IPS-20b (cell line): Measurements from ENCODE around the gene PCDH17.

Source experiments
- H3K27ac ChIP-seq: one replicate; pipeline ENCODE4 v1.5.1; 2013; ENCODE audit warnings: low read length
- H3K27me3 ChIP-seq: 2 replicates; pipeline ENCODE4 v1.6.1; 2013; ENCODE audit warnings: mild to moderate bottlenecking, low read length, inconsistent platforms; ENCODE audit not compliant: insufficient read depth
- H3K36me3 ChIP-seq: 2 replicates; pipeline ENCODE4 v1.6.1; 2013; ENCODE audit warnings: low read depth, mild to moderate bottlenecking, inconsistent platforms, low read length, moderate library complexity; ENCODE audit not compliant: insufficient read depth
- H3K4me1 ChIP-seq: 2 replicates; pipeline ENCODE4 v1.6.1; 2013; ENCODE audit warnings: mild to moderate bottlenecking, control low read depth, inconsistent platforms, low read length, moderate library complexity; ENCODE audit not compliant: insufficient read depth
- H3K4me3 ChIP-seq: 2 replicates; pipeline ENCODE4 v1.5.1; 2013; ENCODE audit warnings: mild to moderate bottlenecking, low read length, inconsistent platforms
- H3K9ac ChIP-seq: 2 replicates; pipeline ENCODE4 v1.6.1; 2013; ENCODE audit warnings: low read depth, mild to moderate bottlenecking, inconsistent platforms, low read length, moderate library complexity
- H3K9me3 ChIP-seq: 2 replicates; pipeline ENCODE4 v1.6.1; 2013; ENCODE audit warnings: mild to moderate bottlenecking, low read depth, low read length, inconsistent platforms; ENCODE audit not compliant: insufficient read depth

The PCDH17 gene

DNA sequence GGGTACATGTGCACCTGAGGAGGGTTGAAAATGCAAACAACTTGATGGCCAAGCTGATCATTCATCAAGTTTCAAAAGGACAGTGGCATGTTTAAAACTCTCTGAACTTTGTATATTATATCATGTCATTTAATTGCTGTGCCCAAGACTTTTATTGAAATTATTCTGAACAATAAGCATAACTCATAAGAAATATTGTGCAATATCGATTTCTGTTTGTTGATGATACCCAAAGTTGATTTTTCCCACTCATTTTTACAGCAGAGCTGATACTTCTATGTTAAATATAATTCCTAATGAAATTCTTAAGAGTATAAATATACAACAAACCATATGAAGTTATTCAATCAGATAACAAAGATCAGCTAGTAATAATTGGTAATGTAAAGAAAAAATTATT, 49.1 kb downstream of the PCDH17 start:
- Histone ChIP-seq H3K27ac (no peak overlapping the region), H3K36me3 (no peaks in the 10 kb centered on the region), H3K9ac (no peak overlapping the region), H3K4me1 (peaks cover 16% of the 10 kb centered on the region; the same call in 1 of the 2 replicates), H3K9me3 (no peaks in the 10 kb centered on the region), H3K27me3 (no peaks in the 10 kb centered on the region), H3K4me3 (no peak overlapping the region)

DNA sequence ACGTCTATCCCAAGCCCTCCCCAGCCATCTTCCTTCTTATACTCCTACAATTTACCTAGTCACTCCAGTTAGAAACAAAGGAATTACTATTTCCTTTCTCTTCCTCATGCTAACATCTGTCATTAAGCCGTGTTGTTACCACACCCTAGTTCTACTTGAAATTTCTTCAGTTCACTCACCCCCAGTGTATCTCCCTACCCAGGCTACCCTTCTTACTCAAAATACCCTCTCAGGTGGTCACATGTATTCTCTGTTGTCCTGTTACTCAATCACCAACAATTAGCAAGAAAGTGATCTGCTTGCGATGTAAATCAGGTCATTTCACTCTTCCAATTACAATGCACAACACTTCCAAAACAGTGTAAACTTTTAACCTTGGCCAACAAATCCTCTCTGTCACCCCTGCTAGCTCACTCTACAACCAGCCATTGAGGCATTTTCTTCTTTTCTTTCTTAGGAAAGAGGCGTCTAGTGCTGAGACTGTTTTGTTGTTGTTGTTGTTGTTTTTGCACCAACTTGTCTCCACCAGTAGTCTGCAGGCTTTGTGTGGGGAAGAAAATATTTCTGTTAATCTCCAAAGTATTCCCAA, 50.7 kb downstream of the PCDH17 start:
- no peaks in the 10 kb centered on the region for H3K9me3 ChIP-seq
- H3K27ac ChIP-seq: peak overlapping the region; percentile 2
- no peak overlapping the region for H3K4me3 ChIP-seq
- H3K9ac ChIP-seq: no peak overlapping the region
- no peaks in the 10 kb centered on the region for H3K36me3 ChIP-seq
- peaks cover 16% of the 10 kb centered on the region; the same call in 1 of the 2 replicates for H3K4me1 ChIP-seq
- no peaks in the 10 kb centered on the region for H3K27me3 ChIP-seq

DNA sequence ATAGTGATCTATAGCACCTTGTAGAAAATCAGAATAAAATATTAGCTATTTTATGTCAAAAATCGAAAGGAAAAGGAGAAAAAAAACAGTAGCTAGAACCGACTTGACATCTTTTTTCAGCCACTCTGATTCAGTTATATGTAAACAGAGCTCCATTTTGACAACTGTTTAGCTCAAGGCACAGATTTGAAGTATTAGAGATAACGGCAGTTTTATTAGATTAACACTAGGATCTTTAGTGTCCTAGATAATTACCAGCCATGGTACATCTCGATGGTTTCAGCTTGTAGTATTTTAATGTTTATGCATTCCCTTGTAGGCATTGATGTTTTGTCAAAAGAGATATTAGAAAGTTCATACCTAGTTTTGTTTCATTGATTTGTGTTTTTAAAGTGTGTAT, 67.3 kb downstream of the PCDH17 start:
- H3K4me1 ChIP-seq: no peaks in the 10 kb centered on the region
- no peaks in the 10 kb centered on the region for H3K9me3 ChIP-seq
- no peak overlapping the region for H3K27ac ChIP-seq
- no peaks in the 10 kb centered on the region for H3K36me3 ChIP-seq
- H3K9ac ChIP-seq: no peak overlapping the region
- no peaks in the 10 kb centered on the region for H3K27me3 ChIP-seq
- no peak overlapping the region for H3K4me3 ChIP-seq

DNA sequence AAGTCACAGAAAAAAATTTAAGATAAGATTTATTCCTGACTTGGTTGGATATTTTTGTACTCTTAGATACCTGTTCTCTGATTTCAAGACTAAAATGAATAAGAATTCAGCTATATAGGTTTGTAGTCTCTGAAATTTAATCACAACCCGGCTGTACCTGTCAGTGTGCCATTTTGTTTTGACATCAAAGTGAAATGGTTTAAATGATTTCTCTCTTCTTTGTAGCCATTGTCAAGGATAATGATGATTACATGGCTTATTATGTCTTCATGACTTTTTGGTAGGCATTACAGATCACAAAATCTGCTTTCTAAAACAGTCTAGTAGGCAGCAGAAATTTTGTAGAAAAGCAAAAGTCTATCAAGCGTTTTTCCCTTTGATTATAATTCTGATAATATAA, 72.5 kb downstream of the PCDH17 start:
- Histone ChIP-seq H3K4me3 (no peak overlapping the region), H3K36me3 (no peaks in the 10 kb centered on the region), H3K9ac (no peak overlapping the region), H3K9me3 (no peaks in the 10 kb centered on the region), H3K27me3 (no peaks in the 10 kb centered on the region), H3K4me1 (no peaks in the 10 kb centered on the region), H3K27ac (no peak overlapping the region)

DNA sequence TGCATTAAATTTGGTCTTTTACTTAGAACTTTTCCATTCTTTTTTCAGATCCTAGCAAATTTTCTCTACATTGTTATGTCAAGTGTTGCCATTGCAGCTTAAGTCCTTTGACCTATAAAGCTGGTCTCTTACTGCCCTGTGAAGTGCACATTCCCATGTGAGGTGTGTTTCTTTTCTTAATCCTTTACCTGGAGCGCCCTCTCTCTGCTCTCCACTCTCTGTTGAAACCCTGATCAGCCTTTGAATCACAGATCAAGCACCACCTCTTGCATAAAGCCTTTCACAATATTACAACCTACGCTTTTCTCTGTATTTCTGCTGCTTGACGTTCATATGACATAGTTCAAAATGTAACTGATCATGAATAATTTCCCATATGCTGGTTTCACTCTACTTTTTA, 84.8 kb downstream of the PCDH17 start:
- Histone ChIP-seq H3K4me3 (no peak overlapping the region), H3K27me3 (no peaks in the 10 kb centered on the region), H3K9ac (no peak overlapping the region), H3K9me3 (no peaks in the 10 kb centered on the region), H3K27ac (no peak overlapping the region), H3K36me3 (no peaks in the 10 kb centered on the region), H3K4me1 (peaks cover 7% of the 10 kb centered on the region; the same call in 1 of the 2 replicates)

DNA sequence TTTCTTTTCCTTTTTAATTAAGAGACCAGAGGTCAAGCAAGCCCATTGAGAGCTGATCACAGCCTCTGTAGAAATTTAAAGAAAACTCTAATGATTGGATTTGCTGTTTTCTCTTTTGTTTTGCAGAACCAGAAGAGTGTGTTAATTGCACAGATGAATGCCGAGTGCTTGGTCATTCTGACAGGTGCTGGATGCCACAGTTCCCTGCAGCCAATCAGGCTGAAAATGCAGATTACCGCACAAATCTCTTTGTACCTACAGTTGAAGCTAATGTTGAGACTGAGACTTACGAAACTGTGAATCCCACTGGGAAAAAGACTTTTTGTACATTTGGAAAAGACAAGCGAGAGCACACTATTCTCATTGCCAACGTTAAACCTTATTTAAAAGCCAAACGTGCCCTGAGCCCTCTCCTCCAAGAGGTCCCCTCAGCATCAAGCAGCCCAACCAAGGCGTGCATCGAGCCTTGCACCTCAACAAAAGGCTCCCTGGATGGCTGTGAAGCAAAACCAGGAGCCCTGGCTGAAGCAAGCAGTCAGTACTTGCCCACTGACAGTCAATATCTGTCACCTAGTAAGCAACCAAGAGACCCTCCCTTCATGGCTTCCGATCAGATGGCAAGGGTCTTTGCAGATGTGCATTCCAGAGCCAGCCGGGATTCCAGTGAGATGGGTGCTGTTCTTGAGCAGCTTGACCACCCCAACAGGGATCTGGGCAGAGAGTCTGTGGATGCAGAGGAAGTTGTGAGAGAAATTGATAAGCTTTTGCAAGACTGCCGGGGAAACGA, 93.1 kb downstream of the PCDH17 start:
- H3K9ac ChIP-seq: no peak overlapping the region
- H3K27ac ChIP-seq: no peak overlapping the region
- no peaks in the 10 kb centered on the region for H3K9me3 ChIP-seq
- no peaks in the 10 kb centered on the region; the same call in 1 of the 2 replicates for H3K27me3 ChIP-seq
- no peaks in the 10 kb centered on the region for H3K36me3 ChIP-seq
- 0 out of 2 replicates have a peak overlapping the region, but pooled peaks have one; percentile 1 for H3K4me3 ChIP-seq
- peaks cover 7% of the 10 kb centered on the region; the same call in 1 of the 2 replicates for H3K4me1 ChIP-seq

DNA sequence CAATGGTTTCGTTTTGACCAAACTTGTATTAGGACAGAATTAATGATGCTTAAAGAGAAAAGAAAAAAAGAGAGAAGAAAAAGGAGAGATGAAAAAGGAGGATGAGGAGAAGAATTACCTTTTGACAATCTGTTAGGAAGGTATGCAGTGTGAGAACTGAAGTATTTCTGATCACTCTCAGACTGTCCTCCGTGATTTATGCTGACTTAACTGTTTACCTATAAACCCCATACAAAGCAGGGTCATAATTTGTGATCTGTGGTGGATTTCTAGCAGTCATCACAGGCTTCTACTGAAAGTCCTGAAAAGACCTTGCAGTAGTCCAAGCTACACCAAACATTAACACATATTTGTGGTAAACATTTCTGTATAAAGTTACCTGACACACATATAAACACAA, 93.9 kb downstream of the PCDH17 start:
- Histone ChIP-seq H3K27me3 (no peaks in the 10 kb centered on the region; the same call in 1 of the 2 replicates), H3K27ac (no peak overlapping the region), H3K4me3 (no peak overlapping the region), H3K36me3 (no peaks in the 10 kb centered on the region), H3K4me1 (peaks cover 7% of the 10 kb centered on the region; the same call in 1 of the 2 replicates), H3K9ac (no peak overlapping the region), H3K9me3 (no peaks in the 10 kb centered on the region)

DNA sequence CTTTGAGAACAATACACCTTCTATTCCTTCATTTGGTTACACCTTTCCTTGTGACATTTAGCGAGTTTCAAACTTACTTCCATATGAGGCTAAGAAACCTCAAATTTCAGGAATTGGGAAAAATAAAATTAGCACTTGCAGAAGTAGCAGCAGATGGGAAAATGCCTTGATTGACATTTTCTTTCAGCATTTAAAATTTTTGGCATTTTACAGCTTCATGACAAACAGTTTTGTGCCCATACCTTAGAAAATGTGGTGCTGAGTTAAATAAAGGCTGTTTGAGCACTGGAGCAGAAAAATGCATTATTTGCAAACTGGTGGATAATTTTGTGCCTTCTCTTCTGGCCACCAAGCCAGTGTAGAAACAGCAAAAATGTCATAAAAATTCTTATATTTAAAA, 95.4 kb downstream of the PCDH17 start:
- Histone ChIP-seq H3K27ac (no peak overlapping the region), H3K27me3 (no peaks in the 10 kb centered on the region; the same call in 1 of the 2 replicates), H3K4me3 (no peak overlapping the region), H3K9me3 (no peaks in the 10 kb centered on the region), H3K9ac (no peak overlapping the region), H3K4me1 (peaks cover 7% of the 10 kb centered on the region; the same call in 1 of the 2 replicates), H3K36me3 (no peaks in the 10 kb centered on the region)

DNA sequence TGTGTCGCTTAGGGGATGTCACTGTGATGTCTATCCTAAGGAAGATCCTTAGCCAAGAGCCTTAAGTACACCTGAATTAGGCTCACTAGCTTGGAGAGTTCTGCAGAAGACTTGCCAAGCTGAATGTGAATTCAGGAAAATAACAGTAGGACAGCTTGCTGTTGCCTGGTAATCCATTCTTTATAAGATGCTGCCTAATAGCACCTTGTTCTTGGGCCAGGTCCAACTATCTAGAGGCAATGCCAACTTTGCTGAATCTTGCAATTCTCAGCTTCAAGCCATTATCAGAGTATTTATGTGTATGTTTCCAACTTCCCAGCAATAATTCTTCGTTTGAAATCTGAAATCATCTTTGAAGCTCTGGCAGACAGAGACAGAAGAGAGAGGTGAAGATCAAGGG, 102.8 kb downstream of the PCDH17 start:
- no peak overlapping the region for H3K9ac ChIP-seq
- no peaks in the 10 kb centered on the region for H3K27me3 ChIP-seq
- H3K4me1 ChIP-seq: peaks cover 4% of the 10 kb centered on the region; the same call in 1 of the 2 replicates
- no peak overlapping the region for H3K4me3 ChIP-seq
- no peak overlapping the region for H3K27ac ChIP-seq
- H3K36me3 ChIP-seq: no peaks in the 10 kb centered on the region
- no peaks in the 10 kb centered on the region for H3K9me3 ChIP-seq

DNA sequence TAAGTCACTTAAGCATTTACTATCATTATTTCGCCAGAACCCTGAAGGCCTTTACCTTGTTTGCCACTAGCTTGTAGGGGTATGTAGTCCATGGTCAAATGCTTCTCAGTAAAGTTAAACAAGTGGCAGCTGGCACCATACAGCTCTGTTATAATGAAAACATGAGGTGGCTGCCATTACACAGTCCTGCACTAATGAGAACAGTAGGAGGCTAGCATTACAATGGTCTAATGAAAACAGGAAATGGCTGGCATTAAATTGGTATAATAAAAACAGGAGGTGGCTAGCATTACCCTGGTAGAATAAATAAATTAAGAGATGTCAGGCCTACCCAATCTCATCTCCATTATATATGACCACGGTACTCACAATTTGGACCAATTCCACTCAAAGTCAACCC, 107.5 kb downstream of the PCDH17 start:
- no peaks in the 10 kb centered on the region for H3K36me3 ChIP-seq
- H3K27me3 ChIP-seq: no peaks in the 10 kb centered on the region
- no peak overlapping the region for H3K27ac ChIP-seq
- H3K9me3 ChIP-seq: no peaks in the 10 kb centered on the region
- H3K9ac ChIP-seq: no peak overlapping the region
- peaks cover 24% of the 10 kb centered on the region; the same call in 1 of the 2 replicates for H3K4me1 ChIP-seq
- no peak overlapping the region for H3K4me3 ChIP-seq

DNA sequence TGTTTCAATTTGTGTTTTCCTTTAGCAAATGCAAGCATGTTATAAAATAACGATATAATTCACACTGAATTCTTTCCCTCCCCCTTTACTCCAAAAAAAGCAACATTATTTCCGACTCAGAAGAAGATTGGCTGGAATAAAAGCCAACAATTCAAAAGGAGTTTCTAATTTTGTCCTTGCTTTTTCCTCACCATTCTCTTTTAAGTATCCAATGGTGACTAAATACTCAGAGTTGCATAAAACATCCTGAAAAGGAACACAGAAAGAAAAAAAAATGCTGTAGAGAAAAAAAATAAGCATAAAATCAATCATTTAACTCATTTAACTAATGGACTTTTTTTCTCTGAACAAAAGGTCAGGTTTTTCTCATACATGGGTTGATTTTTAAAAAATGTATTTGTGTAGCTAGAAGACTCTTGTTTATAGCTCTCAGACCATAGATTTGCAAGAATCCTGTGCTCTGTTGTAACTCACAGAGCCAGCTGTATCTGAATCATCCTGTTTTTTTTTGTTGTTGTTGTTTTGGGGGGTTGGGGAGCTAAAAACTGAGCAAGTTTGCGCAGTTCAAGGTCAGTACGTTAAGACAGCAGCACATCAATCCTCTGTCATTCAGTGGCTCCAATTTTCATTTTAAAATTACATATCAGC, 108.1 kb downstream of the PCDH17 start:
- no peak overlapping the region for H3K9ac ChIP-seq
- no peak overlapping the region for H3K4me3 ChIP-seq
- H3K27me3 ChIP-seq: no peaks in the 10 kb centered on the region
- H3K36me3 ChIP-seq: no peaks in the 10 kb centered on the region
- H3K27ac ChIP-seq: no peak overlapping the region
- no peaks in the 10 kb centered on the region for H3K9me3 ChIP-seq
- peaks cover 24% of the 10 kb centered on the region; the same call in 1 of the 2 replicates for H3K4me1 ChIP-seq
